Measurements from ENCODE around the gene LDHAL6B. TPM values are rescaled to one million over a fixed set of nuclear protein-coding genes. Genes with fewer than 3 reads are reported as not detected.
"Not testable (repeated sequence)": the region's sequence is repeated elsewhere in the genome, so short reads cannot be mapped to it uniquely, and the experiment has no call there.

LDHAL6B gene
- total RNA-seq: not detected

DNA sequence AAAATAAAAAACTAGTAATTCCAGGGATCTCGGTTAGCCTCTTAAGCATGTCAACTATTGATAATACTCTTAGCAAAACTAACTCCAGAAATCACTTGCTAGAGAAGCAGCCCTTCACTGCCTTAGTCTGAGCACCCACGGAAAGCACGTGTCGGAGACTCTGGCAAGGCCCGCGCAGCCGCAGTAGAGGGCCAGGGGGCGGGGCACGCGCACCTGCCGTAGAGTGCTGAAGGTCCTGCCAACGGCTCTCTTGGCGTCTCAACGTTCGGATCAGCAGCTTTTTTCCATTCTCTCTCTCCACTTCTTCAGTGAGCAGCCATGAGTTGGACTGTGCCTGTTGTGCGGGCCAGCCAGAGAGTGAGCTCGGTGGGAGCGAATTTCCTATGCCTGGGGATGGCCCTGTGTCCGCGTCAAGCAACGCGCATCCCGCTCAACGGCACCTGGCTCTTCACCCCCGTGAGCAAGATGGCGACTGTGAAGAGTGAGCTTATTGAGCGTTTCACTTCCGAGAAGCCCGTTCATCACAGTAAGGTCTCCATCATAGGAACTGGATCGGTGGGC lies at the start of gene LDHAL6B:
Gene LDHAL6B (plus strand): TSS at position 221 of the 561 bp plus-strand sequence. CDS start 98 bp downstream, at position 319.
- DNase-seq: no peak

DNA sequence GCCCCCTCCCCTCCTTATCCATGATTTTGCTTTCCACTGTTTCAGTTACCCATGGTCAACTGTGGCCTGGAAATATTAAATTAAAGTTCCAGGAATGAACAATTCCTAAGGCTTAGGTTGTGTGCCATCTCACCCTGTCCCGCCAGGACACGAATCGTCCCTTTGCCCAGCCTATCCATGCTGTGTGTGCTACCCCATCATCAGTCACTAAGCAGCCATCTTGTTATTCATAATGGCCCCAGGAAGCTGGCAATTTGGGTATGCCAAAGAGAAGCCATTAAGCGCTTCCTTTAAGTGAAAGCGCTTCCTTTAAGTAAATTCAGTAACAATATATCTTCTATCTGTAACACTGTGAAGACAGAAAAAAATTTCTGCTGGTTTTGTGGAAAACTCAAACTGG lies 49.2 kb upstream of the LDHAL6B start:
- no peak for DNase-seq

DNA sequence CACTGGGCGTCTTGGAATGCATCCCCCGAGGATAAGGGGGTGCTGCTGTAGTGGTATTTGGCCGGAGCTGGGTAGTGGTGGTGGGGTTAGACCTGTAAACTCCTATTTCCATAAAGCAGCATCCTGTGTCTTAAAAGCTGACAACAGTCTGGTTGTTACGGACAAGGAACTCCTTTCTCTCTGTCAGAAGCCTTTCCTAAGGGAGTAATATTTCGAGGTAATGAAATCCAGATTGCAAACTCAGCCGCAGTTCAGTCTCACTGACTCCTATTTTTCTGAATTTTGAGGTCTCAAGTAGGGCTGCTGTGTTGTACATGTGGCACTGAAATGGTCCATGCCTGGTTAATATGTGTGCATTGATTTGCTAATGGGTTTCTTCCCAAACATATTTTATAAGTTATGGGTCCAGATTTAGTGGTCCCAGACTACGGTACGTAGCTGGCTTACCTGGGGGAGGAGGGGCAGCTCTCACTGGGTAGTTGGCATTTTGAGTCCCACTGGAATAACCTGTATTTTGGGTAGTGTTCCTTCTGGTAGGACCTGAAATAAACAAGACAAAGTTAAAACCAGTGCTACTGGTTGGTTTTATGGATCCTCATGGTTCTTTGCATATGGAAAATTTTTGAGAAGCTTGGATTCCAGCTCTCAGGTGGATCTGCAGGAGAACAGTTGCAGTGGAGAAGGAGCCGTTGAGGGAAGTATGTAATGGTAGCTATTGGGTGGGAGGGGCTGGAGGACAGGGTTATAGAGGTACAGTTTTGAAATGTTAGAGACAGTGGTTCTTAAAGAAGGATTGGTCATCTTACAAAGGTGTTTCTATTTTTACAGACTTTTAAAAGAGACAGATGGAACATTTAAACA lies 48.6 kb upstream of the LDHAL6B start:
- DNase-seq: peak; percentile 64

DNA sequence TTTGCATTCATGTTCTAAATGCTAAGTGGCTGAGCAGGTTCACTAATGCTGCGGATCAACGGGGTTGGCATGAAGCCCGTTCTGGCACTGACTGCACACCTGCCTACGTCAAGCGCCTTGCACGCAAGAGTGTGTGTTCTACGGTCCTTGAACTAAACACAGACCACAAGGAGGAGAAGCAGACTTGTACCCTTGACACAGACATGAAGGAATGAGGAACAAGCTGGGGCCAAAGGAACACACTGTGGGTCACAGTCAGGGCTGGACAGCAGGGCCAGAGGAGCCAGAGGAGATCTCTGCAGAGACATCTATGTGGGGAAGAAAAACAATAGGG lies 48.0 kb upstream of the LDHAL6B start:
- DNase-seq: no peak

DNA sequence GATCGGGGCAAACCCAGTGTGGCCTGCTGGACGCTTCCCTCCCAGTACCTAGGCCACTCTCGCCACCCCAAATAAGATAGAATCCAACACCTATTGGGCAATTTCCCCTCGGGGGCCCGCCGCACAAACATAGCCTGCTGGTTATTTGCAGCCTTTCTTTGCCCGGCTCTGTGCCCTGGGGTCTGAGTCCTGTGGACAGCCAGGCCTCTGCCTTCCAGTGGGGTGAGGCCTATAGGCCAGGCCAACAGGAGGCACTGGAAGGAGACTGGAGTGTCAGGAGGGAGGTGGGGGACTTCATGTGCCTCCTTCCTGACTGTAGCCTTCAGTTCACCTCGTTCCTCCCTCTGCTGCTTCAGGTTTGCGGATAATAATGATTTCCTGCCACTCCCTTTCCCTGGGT lies 47.4 kb upstream of the LDHAL6B start:
- DNase-seq: no peak

DNA sequence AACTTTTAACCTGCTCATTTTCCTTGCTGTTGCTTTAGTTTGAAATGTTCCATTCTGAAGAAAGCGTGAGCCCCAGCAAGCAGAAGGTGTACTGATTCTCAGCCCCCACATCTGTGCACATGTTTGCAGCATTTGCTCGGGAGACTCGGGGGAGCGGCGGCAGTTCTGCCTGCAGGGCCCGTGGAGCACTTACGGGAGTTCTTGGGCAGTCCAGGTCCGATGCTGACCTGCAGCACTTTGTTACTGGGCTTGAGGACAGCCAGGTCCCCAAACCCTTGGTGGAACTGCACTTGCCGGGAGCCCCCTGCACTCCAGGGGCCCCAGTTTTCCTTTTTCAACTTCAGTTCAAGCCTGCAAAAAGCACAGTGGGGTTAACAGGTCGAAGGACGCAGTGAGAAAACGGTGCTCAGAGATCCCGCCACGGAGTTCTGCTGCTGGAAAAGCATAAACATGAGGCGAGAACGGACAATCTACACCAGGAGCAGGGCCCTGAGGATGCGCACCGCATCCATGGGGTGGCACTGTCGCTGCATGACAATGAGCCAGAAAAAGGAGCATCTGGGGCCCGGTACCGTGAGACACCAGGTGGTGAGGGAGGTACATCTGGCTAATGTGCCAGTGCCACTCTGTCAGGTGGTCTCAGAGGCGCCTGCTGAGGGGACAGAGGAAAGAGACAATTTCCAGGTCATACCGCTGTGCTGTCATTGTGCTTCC lies 45.6 kb upstream of the LDHAL6B start:
- no peak for DNase-seq

DNA sequence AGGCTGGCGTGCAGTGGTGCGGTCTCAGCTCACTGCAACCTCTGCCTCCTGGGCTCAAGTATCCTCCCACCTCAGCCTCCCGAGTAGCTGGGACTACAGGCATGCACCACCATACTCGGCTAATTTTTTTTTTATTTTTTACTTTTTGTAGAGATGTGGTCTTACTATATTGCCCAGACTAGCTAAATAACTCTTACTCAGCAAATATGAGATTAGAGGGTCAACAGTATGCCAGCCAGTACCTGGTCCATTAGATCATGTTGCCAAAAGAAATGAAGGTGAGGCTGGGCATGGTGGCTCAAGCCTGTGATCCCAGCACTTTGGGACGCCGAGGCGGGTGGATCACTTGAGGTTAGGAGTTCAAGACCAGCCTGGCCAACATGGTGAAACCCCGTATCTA lies 44.6 kb upstream of the LDHAL6B start:
- not testable (repeated sequence) for DNase-seq

DNA sequence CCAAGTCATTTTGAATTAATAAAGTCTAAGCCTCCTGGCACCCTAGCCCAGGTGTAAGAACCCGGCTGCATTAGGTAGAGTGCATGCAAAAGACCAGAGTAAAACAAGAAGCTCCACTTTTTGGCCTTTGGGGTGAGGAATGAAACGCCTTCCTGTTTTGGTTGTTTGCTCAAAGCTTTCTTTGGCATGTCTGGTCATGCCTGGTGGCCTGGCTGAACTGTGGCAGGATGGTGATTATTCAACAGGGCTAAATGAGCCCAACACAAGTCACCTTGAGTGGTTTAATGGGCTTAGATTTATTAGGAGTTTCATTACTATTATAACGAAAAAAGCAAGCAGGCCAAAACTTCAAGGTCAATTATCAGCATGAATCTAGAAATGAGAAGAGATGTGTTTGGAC lies 40.9 kb upstream of the LDHAL6B start:
- DNase-seq: no peak

DNA sequence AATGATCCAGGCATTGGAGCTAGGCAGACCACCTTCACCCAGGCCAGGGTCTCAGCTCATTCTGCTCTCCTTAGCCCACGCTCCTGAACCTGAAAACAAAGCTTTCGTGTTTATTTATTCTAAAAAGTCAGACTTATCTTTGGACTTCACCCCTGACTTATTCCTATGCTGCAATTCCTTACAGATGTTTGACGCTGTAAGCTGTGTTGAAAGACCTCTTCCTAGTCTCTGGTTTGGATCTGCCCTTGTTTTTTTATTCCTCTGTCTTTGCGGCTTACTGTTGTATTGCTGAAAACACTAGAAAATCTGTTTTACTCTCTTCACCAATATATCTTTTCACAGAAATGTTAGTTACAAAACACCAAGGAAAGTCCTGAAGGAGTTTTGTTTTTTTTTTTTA lies 40.5 kb upstream of the LDHAL6B start:
- no peak for DNase-seq

DNA sequence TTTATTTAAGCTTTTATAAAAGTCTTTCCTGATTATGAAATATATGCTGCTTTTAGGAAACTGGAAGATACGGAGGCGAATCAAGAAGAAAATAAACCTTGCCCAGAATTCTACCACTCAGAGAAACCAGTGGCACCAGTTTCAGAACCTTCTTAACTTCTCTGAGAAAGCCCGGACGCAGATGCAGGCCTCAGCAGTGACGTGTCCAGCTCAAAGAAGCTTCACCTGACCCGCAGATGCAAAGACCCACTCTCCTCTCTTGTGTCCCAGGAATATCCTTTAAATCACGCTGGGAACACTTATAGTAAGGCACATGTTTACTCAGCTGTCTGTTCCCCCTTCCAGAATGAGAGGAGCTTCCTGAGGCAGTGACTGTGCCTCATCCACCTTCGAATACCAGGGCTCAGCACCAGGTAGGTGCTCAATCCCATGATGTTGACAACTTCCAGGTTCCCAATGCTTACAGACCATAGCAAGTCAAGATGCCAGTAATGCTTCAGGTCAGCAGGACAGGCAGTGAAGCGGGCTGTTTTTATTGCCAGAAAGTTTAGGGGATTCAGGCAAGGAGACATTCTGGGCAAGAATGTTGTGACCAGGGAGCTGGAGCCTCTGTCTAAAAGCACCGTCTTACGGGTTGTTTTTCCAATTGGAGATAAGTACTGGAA lies 39.9 kb upstream of the LDHAL6B start:
- DNase-seq: no peak

DNA sequence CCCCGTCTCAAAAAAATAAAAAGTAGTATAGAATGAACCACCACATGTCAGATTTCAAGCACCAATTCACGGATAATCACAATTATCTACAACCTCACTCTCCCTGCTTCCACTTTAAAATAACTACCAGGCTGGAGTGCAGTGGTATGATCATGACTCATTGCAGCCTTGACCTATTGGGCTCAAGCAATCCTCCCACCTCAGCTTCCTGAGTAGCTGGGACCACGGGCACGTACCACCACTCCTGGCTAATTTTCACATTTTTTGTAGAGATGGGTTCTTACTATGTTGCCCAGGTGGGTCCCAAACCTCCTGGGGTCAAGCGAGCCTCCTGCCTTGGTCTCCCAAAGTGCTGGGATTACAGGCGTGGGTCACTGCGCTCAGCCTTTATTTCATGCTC lies 38.1 kb upstream of the LDHAL6B start:
- no peak for DNase-seq

DNA sequence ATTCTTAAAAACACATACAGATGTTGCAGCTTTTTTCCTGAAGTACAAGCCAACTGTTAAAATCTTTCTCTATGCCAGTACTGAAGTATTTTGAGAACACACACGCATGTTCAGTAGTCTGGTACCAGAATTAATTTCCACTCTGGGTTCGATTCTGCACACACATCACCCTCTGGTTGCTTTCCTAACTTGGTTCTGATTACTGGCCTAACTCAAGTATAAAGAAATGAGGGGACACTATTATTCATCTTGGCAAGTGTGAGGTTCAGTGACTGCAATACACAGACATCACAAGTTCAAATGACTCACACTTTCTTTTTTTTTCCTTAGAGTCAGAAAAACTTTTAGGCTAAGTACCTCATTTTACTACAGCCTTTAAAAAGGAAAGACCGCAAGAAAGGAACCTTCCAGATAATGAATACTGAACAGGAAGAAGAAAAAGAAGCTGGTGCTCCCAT lies 37.4 kb upstream of the LDHAL6B start:
- DNase-seq: peak; percentile 29

DNA sequence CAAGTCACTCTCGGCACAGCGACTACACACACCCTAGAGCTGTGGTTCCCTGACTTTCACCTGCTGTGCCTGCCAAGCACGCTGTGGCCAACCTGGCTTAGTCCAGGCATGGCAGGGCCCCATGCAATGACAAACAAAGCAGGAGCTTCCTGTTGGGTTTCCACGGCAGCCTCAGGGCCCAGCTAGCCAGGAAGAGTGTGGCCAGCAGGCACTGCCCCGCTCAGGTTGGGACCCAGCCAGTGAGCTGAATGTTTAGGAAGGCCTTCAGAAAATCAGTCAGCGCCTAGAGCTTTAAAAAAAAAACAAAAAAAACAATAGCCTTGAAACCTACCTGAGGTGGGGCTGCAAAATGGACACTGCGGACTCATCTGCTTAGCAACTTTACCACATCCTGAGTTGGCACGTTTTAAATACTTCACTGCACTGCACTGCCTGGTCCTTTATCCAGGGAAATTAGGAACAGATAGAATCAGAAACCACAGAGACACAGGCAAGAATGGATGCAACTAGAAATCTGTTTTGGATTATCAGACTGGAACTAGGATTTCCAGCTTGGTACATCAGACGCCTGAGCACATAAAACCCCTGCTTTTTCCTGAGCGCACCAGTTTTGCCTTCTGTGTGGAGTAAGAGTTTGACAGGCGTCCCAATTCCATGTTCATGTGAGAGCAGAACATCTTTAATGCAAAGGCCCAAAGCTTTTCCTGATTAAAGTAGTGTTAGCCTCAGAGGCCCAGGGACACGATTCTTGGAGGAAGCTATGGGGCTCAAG lies 36.2 kb upstream of the LDHAL6B start:
- DNase-seq: peak; percentile 81

DNA sequence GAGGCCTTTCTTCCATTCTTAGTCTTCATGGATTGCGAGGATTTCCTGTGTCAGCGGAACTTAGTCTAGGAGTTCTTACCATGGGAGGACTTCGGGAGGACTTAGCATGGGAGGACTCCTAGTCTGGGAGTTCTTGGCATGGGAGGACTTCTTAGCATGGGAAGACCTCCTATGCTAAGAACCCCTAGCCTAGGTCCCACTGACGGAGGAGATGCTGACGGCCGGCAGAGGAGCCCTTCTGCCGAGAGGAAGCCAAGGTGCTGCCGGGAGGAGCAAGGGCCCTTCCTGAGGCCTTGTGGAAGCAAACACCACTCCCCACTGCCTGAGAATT lies 35.6 kb upstream of the LDHAL6B start:
- DNase-seq: no peak

DNA sequence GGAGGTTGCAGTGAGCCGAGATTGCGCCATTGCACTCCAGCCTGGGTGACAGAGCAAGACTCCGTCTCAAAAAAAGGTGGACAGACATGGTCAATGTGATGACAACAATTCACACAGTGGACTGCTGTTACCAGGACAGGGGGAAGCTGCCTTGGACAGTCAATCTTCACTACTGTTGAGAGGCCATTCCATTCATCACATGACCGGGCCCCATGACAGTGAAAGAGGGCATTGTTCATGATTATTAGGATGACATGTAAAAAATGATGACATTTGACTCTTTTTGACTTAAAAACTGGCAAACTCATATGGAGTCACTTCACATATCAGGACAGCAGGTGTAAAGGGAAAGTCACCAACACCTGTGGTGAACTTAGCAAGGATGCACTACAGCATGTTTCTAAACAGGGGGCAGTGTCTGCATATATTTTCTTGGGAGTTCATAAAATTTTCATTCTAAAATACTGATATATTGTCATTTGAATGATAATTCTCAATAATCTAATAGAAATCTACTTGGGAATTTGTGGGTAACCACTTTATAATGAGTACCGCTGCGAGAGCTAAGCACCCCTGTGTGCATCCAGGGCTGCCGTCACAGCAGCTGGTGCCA lies 34.2 kb upstream of the LDHAL6B start:
- DNase-seq: no peak

DNA sequence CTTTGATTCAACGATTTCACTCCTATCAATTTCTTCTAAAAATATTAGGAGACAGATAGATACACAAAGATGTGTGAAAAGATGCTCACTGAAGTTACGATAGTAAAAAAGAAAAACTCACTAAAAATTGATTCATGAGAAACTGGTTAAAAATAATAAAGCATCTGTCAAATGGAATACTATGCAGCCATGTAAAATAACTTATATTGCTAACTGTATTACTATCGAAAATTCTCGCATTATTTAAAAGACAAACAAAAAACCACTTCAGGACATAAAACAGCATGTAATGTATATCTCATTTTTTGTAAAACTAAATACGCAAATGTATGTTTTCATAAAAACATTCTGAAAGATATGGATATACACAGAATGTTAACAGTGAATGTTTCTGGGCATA lies 33.4 kb upstream of the LDHAL6B start:
- DNase-seq: no peak

DNA sequence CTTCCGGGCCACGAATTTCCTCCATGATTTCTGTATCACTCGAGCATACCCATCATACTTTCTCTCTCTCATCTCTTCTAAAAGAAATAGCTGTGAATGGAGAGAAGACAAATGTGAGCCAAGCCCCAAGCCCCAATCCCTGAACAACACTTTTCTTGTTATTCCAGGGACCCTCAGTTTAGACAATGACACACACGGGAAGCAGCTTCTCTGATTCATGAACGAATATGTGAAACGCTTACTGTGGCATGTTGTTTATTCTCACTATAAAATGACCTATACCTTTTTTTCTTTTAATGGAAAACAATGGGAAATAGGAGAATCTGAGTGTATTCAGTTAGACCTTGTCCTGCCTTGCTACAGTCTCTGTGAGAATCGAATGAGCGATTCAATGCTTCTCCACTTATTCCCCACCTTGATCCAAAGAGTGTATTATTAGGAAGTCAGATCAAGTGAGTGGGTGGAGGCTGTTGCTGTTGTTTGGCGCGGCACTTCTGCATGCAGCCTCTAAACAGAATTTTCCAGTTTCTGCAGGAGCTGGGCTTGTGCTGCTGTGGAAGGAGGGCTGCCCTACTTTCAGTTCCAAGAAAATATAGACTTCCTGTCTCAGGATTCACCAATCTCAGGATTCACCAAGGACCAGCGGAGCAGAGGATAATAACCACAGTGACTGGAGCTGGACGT lies 32.4 kb upstream of the LDHAL6B start:
- DNase-seq: no peak

DNA sequence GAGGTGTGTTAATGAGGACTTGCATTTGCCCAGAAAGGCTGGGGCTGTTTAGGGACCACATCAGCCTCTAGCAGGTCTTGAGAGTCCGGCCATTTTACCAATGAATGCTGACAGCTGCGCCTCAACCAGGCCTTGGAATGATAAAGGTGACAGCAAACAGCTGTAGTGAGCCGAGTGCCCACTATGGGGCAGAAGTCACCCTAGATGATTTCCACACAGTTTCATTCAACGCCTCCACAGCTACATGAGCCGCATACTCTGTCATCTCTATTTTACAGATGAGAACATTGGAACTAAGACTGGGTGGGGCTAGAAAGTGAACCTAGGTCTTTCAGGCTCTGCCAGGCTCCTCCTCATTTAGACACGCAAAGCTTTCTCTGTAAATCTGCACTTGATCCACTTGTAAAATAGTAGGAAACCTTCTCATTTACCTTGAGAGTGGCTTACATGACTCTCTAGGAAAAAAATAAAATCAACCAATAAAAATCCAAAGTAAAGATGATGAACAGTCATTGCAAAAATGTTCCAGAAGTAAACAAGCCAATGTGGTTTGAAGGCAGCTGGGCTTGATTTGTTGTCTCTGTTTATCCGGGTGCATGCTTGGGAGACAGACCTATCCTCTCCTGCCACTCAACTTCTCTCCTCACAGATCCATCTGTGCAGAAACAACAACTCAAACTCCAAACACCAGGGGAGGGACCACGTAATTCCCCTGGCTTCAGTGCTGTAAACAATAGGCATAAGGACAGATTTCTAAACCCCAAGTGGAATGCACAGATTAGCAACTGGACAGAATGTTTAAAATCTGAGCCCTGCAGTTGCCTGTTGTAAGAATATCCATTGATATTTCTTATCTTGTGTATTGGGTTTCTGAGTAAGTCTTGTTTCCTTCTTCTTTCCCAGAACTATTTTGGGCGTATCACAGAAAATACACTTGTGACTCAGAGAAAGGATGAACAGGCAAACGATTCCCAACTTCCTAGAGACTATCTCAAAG lies 31.5 kb upstream of the LDHAL6B start:
- DNase-seq: peak; percentile 60

DNA sequence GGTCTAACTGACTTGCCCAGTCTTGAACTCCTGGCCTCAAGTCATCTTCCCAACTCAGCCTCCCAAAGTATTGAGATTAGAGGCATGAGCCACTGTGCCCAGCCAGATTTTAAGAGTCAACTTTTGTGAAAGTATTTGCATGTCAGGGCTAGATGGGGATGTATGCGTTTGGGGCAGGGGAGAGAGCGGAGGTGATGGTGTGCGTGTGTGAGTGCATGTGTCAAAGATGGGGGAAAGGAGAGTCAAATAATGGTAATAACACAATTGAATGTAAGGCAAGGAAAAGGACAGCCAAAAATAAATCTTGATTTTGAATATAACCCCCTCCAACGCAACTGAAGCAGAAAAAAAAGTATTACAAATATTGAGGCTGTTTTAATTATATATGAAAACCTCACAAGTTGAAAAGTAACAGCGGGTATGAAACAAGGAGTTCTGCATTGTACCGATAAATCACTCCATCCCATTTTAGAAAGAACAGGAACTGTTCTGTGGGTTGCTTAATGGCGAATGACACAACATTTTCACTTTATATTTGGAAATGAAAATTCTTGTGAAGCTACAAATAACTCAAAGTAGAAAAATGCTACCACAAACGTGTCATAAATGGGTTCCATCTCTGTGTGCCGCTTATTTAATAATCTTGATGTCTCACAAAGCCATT lies 29.9 kb upstream of the LDHAL6B start:
- no peak for DNase-seq

Data from skin of body (tissue), 2 donors.